ENCODE measurements around the gene PHF3.
"Not testable (repeated sequence)": the region's sequence is repeated elsewhere in the genome, so short reads cannot be mapped to it uniquely, and the experiment has no call there.

Gene PHF3

GRCh38 chr6:63742060-63742459, 106.5 kb downstream of the PHF3 start:
- no peak for DNase-seq (ENCODE audit: low read depth)
- no peak overlapping the region for H3K4me3 ChIP-seq (ENCODE audit: low read depth, low read length)
- TF ChIP-seq, protein P1, sequence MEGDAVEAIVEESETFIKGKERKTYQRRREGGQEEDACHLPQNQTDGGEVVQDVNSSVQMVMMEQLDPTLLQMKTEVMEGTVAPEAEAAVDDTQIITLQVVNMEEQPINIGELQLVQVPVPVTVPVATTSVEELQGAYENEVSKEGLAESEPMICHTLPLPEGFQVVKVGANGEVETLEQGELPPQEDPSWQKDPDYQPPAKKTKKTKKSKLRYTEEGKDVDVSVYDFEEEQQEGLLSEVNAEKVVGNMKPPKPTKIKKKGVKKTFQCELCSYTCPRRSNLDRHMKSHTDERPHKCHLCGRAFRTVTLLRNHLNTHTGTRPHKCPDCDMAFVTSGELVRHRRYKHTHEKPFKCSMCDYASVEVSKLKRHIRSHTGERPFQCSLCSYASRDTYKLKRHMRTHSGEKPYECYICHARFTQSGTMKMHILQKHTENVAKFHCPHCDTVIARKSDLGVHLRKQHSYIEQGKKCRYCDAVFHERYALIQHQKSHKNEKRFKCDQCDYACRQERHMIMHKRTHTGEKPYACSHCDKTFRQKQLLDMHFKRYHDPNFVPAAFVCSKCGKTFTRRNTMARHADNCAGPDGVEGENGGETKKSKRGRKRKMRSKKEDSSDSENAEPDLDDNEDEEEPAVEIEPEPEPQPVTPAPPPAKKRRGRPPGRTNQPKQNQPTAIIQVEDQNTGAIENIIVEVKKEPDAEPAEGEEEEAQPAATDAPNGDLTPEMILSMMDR (IDR thresholded peaks at IDR 0.05; ENCODE audit: low read depth, low read length), result no peak
- TF ChIP-seq MYC (IDR thresholded peaks at IDR 0.05; ENCODE audit: low read depth, low read length), result no peak
- TF ChIP-seq, protein P2, sequence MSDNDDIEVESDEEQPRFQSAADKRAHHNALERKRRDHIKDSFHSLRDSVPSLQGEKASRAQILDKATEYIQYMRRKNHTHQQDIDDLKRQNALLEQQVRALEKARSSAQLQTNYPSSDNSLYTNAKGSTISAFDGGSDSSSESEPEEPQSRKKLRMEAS (IDR thresholded peaks at IDR 0.05; ENCODE audit: low read depth, low read length), result no peak
- no peak for TF ChIP-seq POLR2A (IDR thresholded peaks at IDR 0.05; ENCODE audit: extremely low read depth, insufficient read length)

DNA sequence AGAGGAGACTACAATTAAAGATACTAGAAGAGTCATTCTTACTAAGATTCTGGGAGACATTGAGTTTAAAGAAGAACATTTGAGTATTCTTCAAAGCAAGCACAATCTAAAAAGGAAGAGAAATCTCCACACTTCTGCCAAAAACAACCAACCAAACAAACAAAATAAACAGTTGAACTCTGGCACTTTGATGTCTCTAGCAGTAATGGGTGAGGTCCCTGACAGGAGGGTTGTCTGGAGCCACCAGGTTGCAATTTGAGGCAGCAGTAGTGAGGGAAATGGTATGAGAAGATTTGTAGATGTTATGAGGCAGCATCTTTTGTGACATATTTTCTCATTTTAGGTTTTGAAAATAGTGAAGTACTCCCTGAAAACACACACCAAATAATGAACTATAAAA, 108.1 kb downstream of the PHF3 start:
- DNase-seq (ENCODE audit: low read depth), result no peak
- TF ChIP-seq, protein P2 (IDR thresholded peaks at IDR 0.05; ENCODE audit: low read depth, low read length), result no peak
- TF ChIP-seq, protein P1 (IDR thresholded peaks at IDR 0.05; ENCODE audit: low read depth, low read length), result no peak
- no peak for TF ChIP-seq POLR2A (IDR thresholded peaks at IDR 0.05; ENCODE audit: extremely low read depth, insufficient read length)
- no peak for TF ChIP-seq MYC (IDR thresholded peaks at IDR 0.05; ENCODE audit: low read depth, low read length)
- H3K4me3 ChIP-seq (ENCODE audit: low read depth, low read length), result no peak overlapping the region

DNA sequence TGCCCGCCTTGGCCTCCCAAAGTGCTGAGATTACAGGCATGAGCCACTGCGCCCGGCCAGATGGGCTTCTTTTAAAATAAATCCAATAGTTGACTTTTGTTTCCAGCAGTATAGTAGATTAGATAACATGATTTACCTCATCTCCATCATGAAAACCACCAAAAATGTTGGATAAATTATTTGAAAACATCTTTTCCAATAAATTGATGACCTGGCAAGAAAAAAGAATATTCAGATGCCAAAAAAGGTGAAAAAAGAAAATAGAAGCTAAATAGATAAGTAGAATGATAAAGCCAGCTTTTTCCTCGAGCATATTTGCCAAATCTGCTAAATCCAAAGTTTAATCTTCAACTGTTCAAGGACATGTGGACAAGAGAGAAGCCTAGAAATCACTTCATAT, 109.2 kb downstream of the PHF3 start:
- no peak overlapping the region for H3K4me3 ChIP-seq (ENCODE audit: low read depth, low read length)
- no peak for DNase-seq (ENCODE audit: low read depth)
- TF ChIP-seq, protein P2 (IDR thresholded peaks at IDR 0.05; ENCODE audit: low read depth, low read length), result no peak
- TF ChIP-seq, protein P1 (IDR thresholded peaks at IDR 0.05; ENCODE audit: low read depth, low read length), result no peak
- TF ChIP-seq POLR2A (IDR thresholded peaks at IDR 0.05; ENCODE audit: extremely low read depth, insufficient read length) (no peak), MYC (IDR thresholded peaks at IDR 0.05; ENCODE audit: low read depth, low read length) (no peak)

DNA sequence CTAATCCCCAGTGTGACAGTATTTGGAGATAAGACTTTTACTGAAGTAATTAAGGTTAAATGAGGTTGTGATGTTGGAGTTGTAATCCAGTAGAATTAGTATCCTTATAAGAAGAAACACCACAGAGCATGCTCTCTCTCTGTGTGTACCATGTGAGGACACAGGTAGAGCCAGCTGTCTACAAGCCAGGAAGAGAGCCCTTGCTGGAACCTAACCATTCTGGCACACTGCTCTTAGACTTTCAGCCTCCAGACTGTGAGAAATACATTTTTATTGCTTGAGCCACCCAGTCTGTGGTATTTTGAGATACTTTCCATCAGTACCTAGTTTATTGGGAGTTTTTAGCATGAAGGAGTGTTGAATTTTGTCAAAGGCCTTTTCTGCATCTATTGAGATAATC, 110.2 kb downstream of the PHF3 start:
- H3K4me3 ChIP-seq (ENCODE audit: low read depth, low read length), result no peak overlapping the region
- no peak for DNase-seq (ENCODE audit: low read depth)
- TF ChIP-seq, protein P2 (IDR thresholded peaks at IDR 0.05; ENCODE audit: low read depth, low read length), result no peak
- no peak for TF ChIP-seq POLR2A (IDR thresholded peaks at IDR 0.05; ENCODE audit: extremely low read depth, insufficient read length)

DNA sequence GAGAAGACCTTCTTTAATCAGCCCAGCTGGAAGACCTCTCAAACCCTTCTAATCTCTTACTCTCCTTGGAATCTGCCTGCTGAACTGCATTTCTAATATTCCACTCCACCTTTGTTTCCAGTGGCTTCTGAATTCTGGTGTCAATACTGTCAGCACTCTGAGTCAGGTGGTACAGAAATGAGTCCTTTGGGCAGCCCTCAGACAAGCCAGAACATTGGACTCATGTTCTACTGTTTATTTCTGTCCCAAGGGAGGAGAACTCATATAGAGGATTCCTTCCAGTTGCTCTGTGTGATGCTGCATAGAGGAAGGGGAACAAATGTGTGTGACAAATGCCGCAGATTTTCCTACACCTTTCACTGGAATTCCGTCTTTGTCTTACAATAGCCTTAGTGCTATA, 114.8 kb downstream of the PHF3 start:
- no peak overlapping the region for H3K4me3 ChIP-seq (ENCODE audit: low read depth, low read length)
- no peak for DNase-seq (ENCODE audit: low read depth)
- TF ChIP-seq, protein P2 (IDR thresholded peaks at IDR 0.05; ENCODE audit: low read depth, low read length), result no peak

DNA sequence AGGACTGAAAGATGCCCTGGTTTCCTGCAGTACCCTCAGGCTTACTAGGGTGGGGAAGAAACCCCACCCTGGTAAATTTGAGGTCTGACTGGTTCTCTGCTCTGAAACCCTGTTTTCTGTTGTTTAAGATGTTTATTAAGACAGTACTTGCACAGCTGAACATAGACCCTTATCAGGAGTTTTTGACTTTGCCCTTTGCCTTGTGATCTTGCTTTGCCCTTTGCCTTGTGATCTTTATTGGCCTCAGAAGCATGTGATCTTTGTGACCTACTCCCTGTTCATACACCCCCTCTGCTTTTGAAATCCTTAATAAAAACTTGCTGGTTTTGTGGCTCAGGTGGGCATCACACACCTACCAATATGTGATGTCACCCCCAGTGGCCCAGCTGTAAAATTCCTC, 121.7 kb downstream of the PHF3 start:
- H3K4me3 ChIP-seq (ENCODE audit: low read depth, low read length); DNase-seq (ENCODE audit: low read depth): not testable (repeated sequence)

DNA sequence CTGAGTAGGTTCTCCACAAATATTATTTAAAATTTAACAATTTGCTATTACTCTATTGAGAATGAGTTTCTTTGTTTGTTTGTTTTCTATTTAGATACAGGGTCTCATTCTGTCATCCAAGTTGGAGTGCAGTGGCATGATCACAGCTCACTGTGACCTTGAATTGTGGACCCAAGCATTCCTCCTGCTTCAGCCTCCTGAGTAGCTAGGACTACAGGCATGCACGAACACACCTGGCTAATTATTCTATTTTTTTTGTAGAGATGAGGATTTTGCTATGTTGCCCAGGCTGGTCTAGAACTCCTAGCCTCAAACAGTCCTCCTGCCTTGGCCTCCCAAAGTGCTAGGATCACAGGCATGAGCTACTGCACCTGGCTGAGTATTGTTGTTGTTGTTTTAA, 122.2 kb downstream of the PHF3 start:
- TF ChIP-seq, protein P2 (IDR thresholded peaks at IDR 0.05; ENCODE audit: low read depth, low read length), result no peak
- TF ChIP-seq MYC (IDR thresholded peaks at IDR 0.05; ENCODE audit: low read depth, low read length) (no peak), POLR2A (IDR thresholded peaks at IDR 0.05; ENCODE audit: extremely low read depth, insufficient read length) (no peak)
- TF ChIP-seq, protein P1 (IDR thresholded peaks at IDR 0.05; ENCODE audit: low read depth, low read length), result no peak
- H3K4me3 ChIP-seq (ENCODE audit: low read depth, low read length), result no peak overlapping the region
- DNase-seq (ENCODE audit: low read depth), result no peak
